ENCODE data around the gene ABCC9.

The ABCC9 gene

GRCh38 chr12:21773806-21774205 is 167.4 kb downstream of the ABCC9 start:
- Histone ChIP-seq H3K9me2 (replicated peaks; ENCODE audit: insufficient read depth, low read length) (no peaks in the 10 kb centered on the region), H3K9me3 (ENCODE audit: insufficient read depth, low read length) (no peaks in the 10 kb centered on the region), H3K36me3 (ENCODE audit: low read length) (no peaks in the 10 kb centered on the region), H3K4me2 (ENCODE audit: low read depth, low read length, poor library complexity, severe bottlenecking) (no peak overlapping the region), H4K20me1 (ENCODE audit: low read depth, low read length) (no peaks in the 10 kb centered on the region), H3F3A (ENCODE audit: insufficient read depth) (no peaks in the 10 kb centered on the region), H3K4me3 (ENCODE audit: insufficient read depth, low read length, poor library complexity, severe bottlenecking) (no peak overlapping the region), H3K27me3 (ENCODE audit: low read length) (no peaks in the 10 kb centered on the region), H3K27ac (ENCODE audit: low read depth, low read length) (no peak overlapping the region), H3K79me2 (ENCODE audit: insufficient read depth, low read length) (no peaks in the 10 kb centered on the region), H3K9ac (ENCODE audit: low read length) (no peak overlapping the region), H2AFZ (ENCODE audit: low read depth, low read length, severe bottlenecking) (no peak overlapping the region)
- TF ChIP-seq EZH2phosphoT487 (conservative IDR thresholded peaks at IDR 0.05; ENCODE audit: low read length) (no peak), CTCF (IDR thresholded peaks at IDR 0.05; ENCODE audit: insufficient read depth, low read length, poor library complexity, severe bottlenecking) (no peak)

- no peaks in the 10 kb centered on the region for H3K9me2 ChIP-seq (replicated peaks; ENCODE audit: insufficient read depth, low read length)
- H4K20me1 ChIP-seq (ENCODE audit: low read depth, low read length) = no peaks in the 10 kb centered on the region
- H3F3A ChIP-seq (ENCODE audit: insufficient read depth) = no peaks in the 10 kb centered on the region
- H3K79me2 ChIP-seq (ENCODE audit: insufficient read depth, low read length) = no peaks in the 10 kb centered on the region
- no peak overlapping the region for H3K4me2 ChIP-seq (ENCODE audit: low read depth, low read length, poor library complexity, severe bottlenecking)
- no peak overlapping the region for H3K9ac ChIP-seq (ENCODE audit: low read length)
- TF ChIP-seq CTCF (IDR thresholded peaks at IDR 0.05; ENCODE audit: insufficient read depth, low read length, poor library complexity, severe bottlenecking) (no peak), EZH2phosphoT487 (conservative IDR thresholded peaks at IDR 0.05; ENCODE audit: low read length) (no peak)
- no peaks in the 10 kb centered on the region for H3K36me3 ChIP-seq (ENCODE audit: low read length)
- no peak overlapping the region for H3K4me3 ChIP-seq (ENCODE audit: insufficient read depth, low read length, poor library complexity, severe bottlenecking)
- H3K9me3 ChIP-seq (ENCODE audit: insufficient read depth, low read length) = no peaks in the 10 kb centered on the region
- no peaks in the 10 kb centered on the region for H3K27me3 ChIP-seq (ENCODE audit: low read length)
- H2AFZ ChIP-seq (ENCODE audit: low read depth, low read length, severe bottlenecking) = no peak overlapping the region
- no peak overlapping the region for H3K27ac ChIP-seq (ENCODE audit: low read depth, low read length)
These were observed 167.9 kb downstream of the ABCC9 start for GRCh38 chr12:21773263-21773741.

- no peaks in the 10 kb centered on the region for H3K79me2 ChIP-seq (ENCODE audit: insufficient read depth, low read length)
- H3K27me3 ChIP-seq (ENCODE audit: low read length) = no peaks in the 10 kb centered on the region
- H3K36me3 ChIP-seq (ENCODE audit: low read length) = no peaks in the 10 kb centered on the region
- TF ChIP-seq EZH2phosphoT487 (conservative IDR thresholded peaks at IDR 0.05; ENCODE audit: low read length) (no peak), CTCF (IDR thresholded peaks at IDR 0.05; ENCODE audit: insufficient read depth, low read length, poor library complexity, severe bottlenecking) (no peak)
- no peaks in the 10 kb centered on the region for H3K9me2 ChIP-seq (replicated peaks; ENCODE audit: insufficient read depth, low read length)
- no peak overlapping the region for H3K4me3 ChIP-seq (ENCODE audit: insufficient read depth, low read length, poor library complexity, severe bottlenecking)
- H4K20me1 ChIP-seq (ENCODE audit: low read depth, low read length) = no peaks in the 10 kb centered on the region
- H3K27ac ChIP-seq (ENCODE audit: low read depth, low read length) = no peak overlapping the region
- no peak overlapping the region for H3K4me2 ChIP-seq (ENCODE audit: low read depth, low read length, poor library complexity, severe bottlenecking)
- no peaks in the 10 kb centered on the region for H3K9me3 ChIP-seq (ENCODE audit: insufficient read depth, low read length)
- no peak overlapping the region for H3K9ac ChIP-seq (ENCODE audit: low read length)
- no peak overlapping the region for H2AFZ ChIP-seq (ENCODE audit: low read depth, low read length, severe bottlenecking)
- no peaks in the 10 kb centered on the region for H3F3A ChIP-seq (ENCODE audit: insufficient read depth)
These were observed 169.9 kb downstream of the ABCC9 start for GRCh38 chr12:21771311-21771710.

All from SU-DHL-6 (cell line).